OCI-LY7 (cell line): ENCODE results near the gene MECR.

ENCODE experiments used
- CTCF ChIP-seq: fragments of 200-600 bp; sonication (generic); conservative IDR thresholded peaks from 2 replicates; pipeline ENCODE4 v1.5.1; 2014; ENCODE audit warnings: mild to moderate bottlenecking, antibody characterized with exemption, low read length, moderate library complexity, mixed read lengths
- EZH2phosphoT487 ChIP-seq: fragments of 200-600 bp; sonication (generic); IDR thresholded peaks from 2 replicates; pipeline ENCODE4 v1.6.1; 2018; ENCODE audit warnings: low read depth, borderline replicate concordance, mild to moderate bottlenecking, mixed run types, antibody characterized with exemption, low read length, moderate library complexity, mixed read lengths

- TF ChIP-seq CTCF (no peak), EZH2phosphoT487 (no peak)
Observed at GRCh38 chr1:29224356-29224837, 6.3 kb downstream of the MECR start.
